Calu3 (cell line): ENCODE data around the gene SPTSSB. TPM values are rescaled to one million over a fixed set of nuclear protein-coding genes. Genes with fewer than 3 reads are reported as not detected.

Experiments used
- BruUV-seq: library from RNA; stranded (reverse); fragments of 400-500 nt; replicated peaks from 2 replicates; lab custom pipeline; 2021; lab: Mats Ljungman, UMichigan
- CTCF ChIA-PET: fragments of 300-600 bp; sonication (Branson Sonifier 250); formaldehyde crosslinking; loops from one replicate; lab custom pipeline; 2022; ENCODE audit warnings: antibody characterized with exemption; lab: Charles Lee
- DNase-seq: peaks from one replicate; pipeline ENCODE4 v3.0.0; 2022
- H3K27ac Mint-ChIP-seq: one replicate; pipeline ENCODE4 v1.8.0; 2022; ENCODE audit warnings: mixed read lengths; ENCODE audit not compliant: unreplicated experiment
- H3K27me3 Mint-ChIP-seq: one replicate; pipeline ENCODE4 v1.8.0; 2022; ENCODE audit warnings: mixed read lengths; ENCODE audit not compliant: unreplicated experiment
- H3K36me3 Mint-ChIP-seq: one replicate; pipeline ENCODE4 v1.8.0; 2022; ENCODE audit warnings: mild to moderate bottlenecking, moderate library complexity, mixed read lengths; ENCODE audit not compliant: insufficient read depth, unreplicated experiment
- H3K4me1 Mint-ChIP-seq: one replicate; pipeline ENCODE4 v1.8.0; 2022; ENCODE audit warnings: mild to moderate bottlenecking, low read depth, mixed read lengths; ENCODE audit not compliant: unreplicated experiment
- H3K4me3 Mint-ChIP-seq: one replicate; pipeline ENCODE4 v1.8.0; 2022; ENCODE audit warnings: mild to moderate bottlenecking, low read depth, moderate library complexity, mixed read lengths; ENCODE audit not compliant: unreplicated experiment
- H3K9me3 Mint-ChIP-seq: one replicate; pipeline ENCODE4 v1.8.0; 2022; ENCODE audit warnings: low read depth, mixed read lengths; ENCODE audit not compliant: unreplicated experiment
- CTCF ChIP-seq: fragments of 200-600 bp; IDR thresholded peaks from one replicate; pipeline ENCODE4 v1.8.0; 2022; ENCODE audit warnings: antibody characterized with exemption; ENCODE audit not compliant: unreplicated experiment
- intact Hi-C: fragments of 100-400 bp; cut with micrococcal nuclease; formaldehyde crosslinking; loops from one replicate; pipeline ENCODE4 v1.10.0; 2022; ENCODE audit not compliant: unreplicated experiment
- total RNA-seq: library from RNA; stranded (reverse); gene quantifications from 2 replicates; pipeline ENCODE4 v1.2.3, GENCODE V29; 2022

Gene SPTSSB
- total RNA-seq, 1 experiment from 2014 or later, result 8.1 TPM

GRCh38 chr3:161392853-161393252, 21.5 kb upstream of the SPTSSB start:
- H3K4me1 Mint-ChIP-seq, result peaks cover 19% of the 10 kb centered on the region

GRCh38 chr3:161390200-161390599, 18.9 kb upstream of the SPTSSB start:
- TF ChIP-seq CTCF, result no peak
- Mint-ChIP-seq H3K27me3 (no peaks in the 10 kb centered on the region), H3K4me3 (no peak overlapping the region), H3K27ac (no peak overlapping the region), H3K36me3 (no peaks in the 10 kb centered on the region), H3K9me3 (no peaks in the 10 kb centered on the region), H3K4me1 (peaks cover 29% of the 10 kb centered on the region)
- no TSS peak for BruUV-seq
- intact Hi-C loops, result no loop called here
- CTCF ChIA-PET, result no interaction called here
- no peak for DNase-seq

More at GRCh38 chr3:161392853-161393252, 21.5 kb upstream of the SPTSSB start:
- CTCF ChIA-PET, result interaction anchor here (1.0 kb wide), 1 partner anchor 14 kb away, joined by 3 read pairs; no protein-coding TSS in a partner anchor
- intact Hi-C loops, result no loop called here
- H3K27ac Mint-ChIP-seq, result no peak overlapping the region
- no TSS peak for BruUV-seq
- H3K27me3 Mint-ChIP-seq, result no peaks in the 10 kb centered on the region
- H3K4me3 Mint-ChIP-seq, result no peak overlapping the region
- TF ChIP-seq CTCF, result no peak
- H3K36me3 Mint-ChIP-seq, result no peaks in the 10 kb centered on the region
- DNase-seq, result no peak
- peaks cover 5% of the 10 kb centered on the region for H3K9me3 Mint-ChIP-seq

- CTCF ChIA-PET, result no interaction called here
- no peak for TF ChIP-seq CTCF
- H3K4me1 Mint-ChIP-seq, result peaks cover 29% of the 10 kb centered on the region
- no TSS peak for BruUV-seq
- no peak for DNase-seq
- H3K27me3 Mint-ChIP-seq, result no peaks in the 10 kb centered on the region
- H3K27ac Mint-ChIP-seq, result no peak overlapping the region
- H3K9me3 Mint-ChIP-seq, result no peaks in the 10 kb centered on the region
- H3K36me3 Mint-ChIP-seq, result no peaks in the 10 kb centered on the region
- no peak overlapping the region for H3K4me3 Mint-ChIP-seq
- intact Hi-C loops, result no loop called here
These were observed 18.2 kb upstream of the SPTSSB start for GRCh38 chr3:161389445-161390035.

GRCh38 chr3:161388855-161389254, 17.5 kb upstream of the SPTSSB start:
- H3K9me3 Mint-ChIP-seq, result no peaks in the 10 kb centered on the region
- no TSS peak for BruUV-seq
- CTCF ChIA-PET, result no interaction called here
- H3K4me3 Mint-ChIP-seq, result no peak overlapping the region
- no peaks in the 10 kb centered on the region for H3K36me3 Mint-ChIP-seq
- H3K27me3 Mint-ChIP-seq, result no peaks in the 10 kb centered on the region
- no peak overlapping the region for H3K27ac Mint-ChIP-seq
- no peak for TF ChIP-seq CTCF
- no peak for DNase-seq
- intact Hi-C loops, result no loop called here
- peaks cover 28% of the 10 kb centered on the region for H3K4me1 Mint-ChIP-seq
